Keratinocyte (primary cell): ENCODE results near the gene RNU1-2. TPM values are rescaled to one million over a fixed set of nuclear protein-coding genes. Genes with fewer than 3 reads are reported as not detected.
"Not testable (repeated sequence)": the region's sequence is repeated elsewhere in the genome, so short reads cannot be mapped to it uniquely, and the experiment has no call there.

Experiments used
- DNase-seq: peaks from one replicate; pipeline ENCODE4 v3.0.0-alpha.2; 2011; ENCODE audit warnings: low read depth, missing footprints, low spot score
- FAIRE-seq: peaks from 2 replicates; lab custom pipeline; 2011; peaks lifted over from hg19 to GRCh38; lab: Jason Lieb, UNC
- H2AFZ ChIP-seq: 2 replicates; pipeline ENCODE4 v1.6.0; 2012; ENCODE audit warnings: low read length, control low read depth, inconsistent platforms; ENCODE audit not compliant: control insufficient read depth
- H3K27ac ChIP-seq: 2 replicates; pipeline ENCODE4 v1.5.1; 2011; ENCODE audit warnings: low read length; ENCODE audit not compliant: control insufficient read depth, insufficient read depth
- H3K27me3 ChIP-seq: 3 replicates; pipeline ENCODE4 v1.6.0; 2011; ENCODE audit warnings: low read length; ENCODE audit not compliant: control insufficient read depth, insufficient read depth; ENCODE audit errors: extremely low read depth
- H3K36me3 ChIP-seq, 2 experiments: 2 replicates in 1 of 2; 3 replicates in 1 of 2; pipeline ENCODE4 v1.5.1; 2011; ENCODE audit warnings: low read length in 2 of 2, mild to moderate bottlenecking in 1 of 2; ENCODE audit not compliant: control insufficient read depth in 2 of 2, insufficient read depth in 2 of 2; ENCODE audit errors: extremely low read depth in 1 of 2
- H3K4me1 ChIP-seq: 3 replicates; pipeline ENCODE4 v1.5.1; 2011; ENCODE audit warnings: low read length; ENCODE audit not compliant: control insufficient read depth, insufficient read depth; ENCODE audit errors: extremely low read depth
- H3K4me2 ChIP-seq: 3 replicates; pipeline ENCODE4 v1.6.0; 2011; ENCODE audit warnings: low read depth, low read length; ENCODE audit not compliant: control insufficient read depth, insufficient read depth; ENCODE audit errors: extremely low read depth
- H3K4me3 ChIP-seq, 3 experiments: fragments of 200-600 bp in 1 of 3; sonication (generic) in 1 of 3; 2 replicates in 2 of 3; 3 replicates in 1 of 3; pipeline ENCODE4 v1.5.1; 2011 to 2016; ENCODE audit warnings: low read length in 3 of 3, mild to moderate bottlenecking in 3 of 3, control low read depth in 2 of 3, inconsistent platforms in 1 of 3, low read depth in 1 of 3, mixed read lengths in 1 of 3, mixed run types in 1 of 3, moderate library complexity in 1 of 3; ENCODE audit not compliant: control insufficient read depth in 2 of 3, insufficient read depth in 2 of 3; ENCODE audit errors: extremely low read depth in 1 of 3
- H3K79me2 ChIP-seq: 2 replicates; pipeline ENCODE4 v1.6.0; 2012; ENCODE audit warnings: low read length; ENCODE audit not compliant: control insufficient read depth, insufficient read depth
- H3K9ac ChIP-seq: 3 replicates; pipeline ENCODE4 v1.6.0; 2011; ENCODE audit warnings: low read length; ENCODE audit not compliant: control insufficient read depth, insufficient read depth; ENCODE audit errors: extremely low read depth
- H3K9me1 ChIP-seq: 3 replicates; pipeline ENCODE4 v1.6.0; 2011; ENCODE audit warnings: low read length; ENCODE audit not compliant: control insufficient read depth, insufficient read depth; ENCODE audit errors: extremely low read depth
- H3K9me3 ChIP-seq: 2 replicates; pipeline ENCODE4 v1.5.1; 2012; ENCODE audit warnings: low read depth, low read length; ENCODE audit not compliant: control insufficient read depth
- H4K20me1 ChIP-seq: 3 replicates; pipeline ENCODE4 v1.6.0; 2011; ENCODE audit warnings: low read length; ENCODE audit not compliant: control insufficient read depth, insufficient read depth; ENCODE audit errors: extremely low read depth
- EZH2 ChIP-seq: IDR thresholded peaks from one replicate; pipeline ENCODE4 v1.6.1; 2012; ENCODE audit warnings: inconsistent platforms, mild to moderate bottlenecking, low read length, moderate library complexity
- dilution Hi-C: fragments of 300-500 bp; cut with MboI; formaldehyde crosslinking; loops from one replicate; pipeline ENCODE4 v1.7.0; 2020; ENCODE audit warnings: low sequenced_read_pairs; ENCODE audit not compliant: extremely low pct_ligation_motif_present
- polyA plus RNA-seq, 5 experiments: library from polyadenylated mRNA; depleted of rRNA in 3 of 5; stranded (reverse) in 3 of 5; stranded (forward) in 1 of 5; unstranded in 1 of 5; fragments of >200 nt; gene quantifications; 1 replicate in 1 of 5; 2 replicates in 3 of 5; 3 replicates in 1 of 5; pipeline versions ENCODE4 v1.2.1 to v1.2.3, GENCODE V29; 2011 to 2012; ENCODE audit warnings: missing spikeins in 2 of 5, low read depth in 1 of 5, low replicate concordance in 1 of 5
- TF ChIP-seq, protein P1 (sequence below), 3 experiments: IDR thresholded peaks in 1 of 3; conservative IDR thresholded peaks in 1 of 3; optimal IDR thresholded peaks in 1 of 3; 2 replicates in 2 of 3; 3 replicates in 1 of 3; pipeline versions ENCODE3 to v1.5.1; 2011; ENCODE audit warnings: low read length in 3 of 3, mild to moderate bottlenecking in 3 of 3, moderate library complexity in 2 of 3, control low read depth in 1 of 3, inconsistent platforms in 1 of 3; ENCODE audit not compliant: insufficient read depth in 2 of 3; ENCODE audit errors: extremely low read depth in 1 of 3

Gene RNU1-2
- polyA plus RNA-seq, 1 donor (not counting 4 experiments of a cell fraction or from before 2014, with no cell fraction given), result 67.0 TPM

DNA sequence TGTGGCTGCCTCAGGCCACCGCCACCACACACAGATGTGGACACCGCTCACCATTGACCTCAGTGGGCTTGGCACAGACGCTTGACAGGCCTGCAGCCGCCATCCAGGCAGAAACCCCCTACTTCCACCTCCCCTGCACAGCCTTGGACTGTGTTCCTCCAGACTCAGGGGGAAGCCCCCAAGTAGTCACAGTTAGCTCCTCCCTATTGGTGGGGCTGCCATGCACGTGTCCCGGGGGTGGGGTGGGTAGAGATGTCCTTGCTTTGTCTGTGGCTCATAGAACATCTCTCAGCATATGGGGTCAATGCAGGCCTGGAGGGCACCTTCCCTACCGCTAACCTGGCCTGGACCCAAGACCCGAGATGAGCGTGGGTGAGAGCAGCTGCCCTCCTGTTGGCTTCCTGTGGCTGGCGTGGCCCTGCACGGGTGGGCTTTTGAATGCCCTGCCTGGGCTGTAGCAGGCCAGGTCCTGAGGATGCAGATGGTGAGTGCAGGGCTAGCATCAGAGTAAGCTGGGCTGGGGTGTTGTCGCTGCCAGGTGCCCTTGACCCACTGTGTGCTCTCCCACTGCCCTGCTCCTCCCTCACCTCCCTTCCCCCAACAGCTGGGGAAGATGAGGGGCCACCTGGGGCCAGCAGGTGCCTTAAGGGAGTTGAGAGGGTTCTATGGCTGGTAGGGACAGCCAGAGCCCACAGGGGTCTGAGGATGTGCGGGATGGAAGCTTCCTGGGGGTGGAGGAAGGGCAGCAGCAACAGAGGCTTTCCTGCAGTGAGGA is 32.1 kb downstream of the RNU1-2 start:
- Histone ChIP-seq H3K27me3 (no peaks in the 10 kb centered on the region), H3K4me3 (no peak overlapping the region), H2AFZ (no peak overlapping the region), H3K4me1 (peaks cover 35% of the 10 kb centered on the region), H3K4me2 (no peak overlapping the region), H3K27ac (no peak overlapping the region), H3K9me1 (no peaks in the 10 kb centered on the region), H3K79me2 (no peaks in the 10 kb centered on the region), H4K20me1 (peaks cover 4% of the 10 kb centered on the region), H3K9me3 (no peaks in the 10 kb centered on the region), H3K36me3 (peaks cover 3 to 5% of the 10 kb centered on the region in 2 experiments), H3K9ac (no peak overlapping the region)
- FAIRE-seq, result no peak
- DNase-seq, result no peak
- dilution Hi-C loops, result no loop called here
- TF ChIP-seq, protein P1, sequence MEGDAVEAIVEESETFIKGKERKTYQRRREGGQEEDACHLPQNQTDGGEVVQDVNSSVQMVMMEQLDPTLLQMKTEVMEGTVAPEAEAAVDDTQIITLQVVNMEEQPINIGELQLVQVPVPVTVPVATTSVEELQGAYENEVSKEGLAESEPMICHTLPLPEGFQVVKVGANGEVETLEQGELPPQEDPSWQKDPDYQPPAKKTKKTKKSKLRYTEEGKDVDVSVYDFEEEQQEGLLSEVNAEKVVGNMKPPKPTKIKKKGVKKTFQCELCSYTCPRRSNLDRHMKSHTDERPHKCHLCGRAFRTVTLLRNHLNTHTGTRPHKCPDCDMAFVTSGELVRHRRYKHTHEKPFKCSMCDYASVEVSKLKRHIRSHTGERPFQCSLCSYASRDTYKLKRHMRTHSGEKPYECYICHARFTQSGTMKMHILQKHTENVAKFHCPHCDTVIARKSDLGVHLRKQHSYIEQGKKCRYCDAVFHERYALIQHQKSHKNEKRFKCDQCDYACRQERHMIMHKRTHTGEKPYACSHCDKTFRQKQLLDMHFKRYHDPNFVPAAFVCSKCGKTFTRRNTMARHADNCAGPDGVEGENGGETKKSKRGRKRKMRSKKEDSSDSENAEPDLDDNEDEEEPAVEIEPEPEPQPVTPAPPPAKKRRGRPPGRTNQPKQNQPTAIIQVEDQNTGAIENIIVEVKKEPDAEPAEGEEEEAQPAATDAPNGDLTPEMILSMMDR (optimal IDR thresholded peaks at IDR 0.05 in 1 of 3, IDR thresholded peaks at IDR 0.05 in 1 of 3, conservative IDR thresholded peaks at IDR 0.05 in 1 of 3; ENCODE audit: extremely low read depth in 1 of 3, insufficient read depth in 2 of 3, low read length in 3 of 3), result no peak
- no peak for TF ChIP-seq EZH2

DNA sequence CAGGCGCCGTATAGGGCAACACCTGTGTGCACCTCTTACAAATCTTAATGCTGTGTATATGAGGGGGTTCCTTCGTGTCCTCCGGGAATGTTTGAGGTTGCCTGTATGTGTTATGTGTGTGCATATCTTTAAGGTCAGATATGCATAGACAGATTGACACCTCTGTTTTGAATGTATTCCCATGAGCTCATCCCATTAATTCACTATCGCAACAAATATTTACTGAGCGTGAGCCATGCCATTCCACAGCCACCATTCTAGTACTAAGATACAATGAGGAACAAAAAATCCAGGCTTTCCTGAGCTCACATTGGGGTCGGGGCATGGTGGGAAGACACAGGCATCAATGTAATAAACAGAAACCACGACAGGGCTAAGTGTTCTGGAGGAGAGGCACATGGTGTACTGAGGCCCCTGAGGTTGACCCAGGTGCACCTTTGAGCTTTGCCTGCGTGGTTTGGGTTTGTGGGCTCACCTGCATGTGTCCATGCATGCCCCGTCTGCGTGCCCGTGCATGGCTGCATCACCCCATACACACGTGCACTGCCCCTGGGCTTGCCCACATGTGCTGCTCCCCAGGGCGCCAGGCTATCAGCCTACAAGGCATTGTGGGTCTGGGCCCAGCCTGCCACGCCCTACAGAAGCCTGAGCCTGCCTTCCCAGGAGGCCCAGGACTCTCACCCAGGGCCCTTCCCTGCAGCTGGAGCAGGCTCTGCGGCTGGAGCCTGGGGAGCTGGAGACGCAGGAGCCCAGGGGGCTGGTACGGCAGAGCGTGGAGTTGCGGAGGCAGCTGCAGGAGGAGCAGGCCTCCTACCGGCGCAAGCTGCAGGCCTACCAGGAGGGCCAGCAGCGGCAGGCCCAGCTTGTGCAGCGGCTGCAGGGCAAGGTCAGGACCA is 33.6 kb downstream of the RNU1-2 start:
- DNase-seq (peak; percentile 98), FAIRE-seq (peak; percentile 86)
- H3K9me3 ChIP-seq, H3K9me1 ChIP-seq, dilution Hi-C loops, H4K20me1 ChIP-seq, H3K79me2 ChIP-seq, H3K36me3 ChIP-seq, H3K27me3 ChIP-seq: not testable (repeated sequence)
- Histone ChIP-seq H3K4me1 (peaks cover 35% of the 10 kb centered on the region), H2AFZ (peak overlapping the region; percentile 41), H3K4me3 (peak overlapping the region in 1 of 3 experiments; percentile 5), H3K27ac (peak overlapping the region; percentile 79), H3K9ac (peak overlapping the region; percentile 61), H3K4me2 (peak overlapping the region; percentile 56)
- TF ChIP-seq, protein P1 (optimal IDR thresholded peaks at IDR 0.05 in 1 of 3, IDR thresholded peaks at IDR 0.05 in 1 of 3, conservative IDR thresholded peaks at IDR 0.05 in 1 of 3; ENCODE audit: extremely low read depth in 1 of 3, insufficient read depth in 2 of 3, low read length in 3 of 3), result peak in 1 of 3 experiments; percentile 30

DNA sequence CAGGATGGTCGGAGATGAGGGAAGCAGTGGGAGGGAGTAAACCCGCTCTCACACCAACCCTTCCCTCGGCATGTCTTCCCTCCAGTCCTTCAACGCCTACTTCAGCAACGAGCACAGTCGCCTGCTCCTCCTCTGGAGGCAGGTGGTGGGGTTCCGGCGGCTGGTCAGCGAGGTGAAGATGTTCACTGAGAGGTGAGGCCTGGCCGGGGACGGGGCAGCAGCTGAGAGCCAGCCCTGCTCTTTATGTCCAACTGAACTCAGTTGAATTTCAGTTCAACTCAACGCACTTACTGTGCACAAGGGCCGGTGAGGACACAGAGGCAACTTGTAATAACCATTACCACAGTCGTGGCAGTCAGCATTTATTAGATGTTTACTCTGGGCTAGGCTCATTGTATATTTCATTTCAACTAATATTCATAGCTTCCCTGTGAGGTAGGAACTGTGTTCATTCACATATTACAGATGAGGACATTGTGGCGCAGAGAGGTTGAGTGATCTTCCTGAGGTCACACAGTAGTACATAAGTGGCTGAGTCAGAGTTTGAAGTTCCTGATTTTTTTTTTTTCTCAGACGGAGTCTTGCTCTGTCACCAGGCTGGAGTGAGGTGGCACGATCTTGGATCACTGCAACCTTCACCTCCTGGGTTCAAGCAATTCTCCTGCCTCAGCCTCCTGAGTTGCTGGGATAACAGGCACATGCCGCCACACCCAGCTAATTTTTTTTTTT is 35.6 kb downstream of the RNU1-2 start:
- H3K9me1 ChIP-seq, H3K4me2 ChIP-seq, H4K20me1 ChIP-seq, H3K79me2 ChIP-seq, DNase-seq, dilution Hi-C loops, H3K9ac ChIP-seq, FAIRE-seq, H2AFZ ChIP-seq, H3K9me3 ChIP-seq, H3K27me3 ChIP-seq, H3K36me3 ChIP-seq, H3K4me3 ChIP-seq, H3K27ac ChIP-seq: not testable (repeated sequence)
- peaks cover 16% of the 10 kb centered on the region for H3K4me1 ChIP-seq
